Gastroesophageal sphincter (tissue), 3 donors: Measurements from ENCODE around the gene GOLPH3.

ENCODE experiments used
- CTCF ChIP-seq, 4 experiments: fragments of 200-600 bp in 2 of 4; fragments of 450-650 bp in 2 of 4; sonication (generic) in 1 of 4; IDR thresholded peaks; one replicate each; pipeline ENCODE4 v1.5.1; 2017 to 2019; ENCODE audit warnings: antibody characterized with exemption in 4 of 4, mild to moderate bottlenecking in 2 of 4, moderate library complexity in 2 of 4
- EP300 ChIP-seq: sonication (generic); formaldehyde crosslinking; IDR thresholded peaks from one replicate; pipeline ENCODE4 v1.6.1; 2017; ENCODE audit warnings: antibody characterized with exemption, mild to moderate bottlenecking
- POLR2A ChIP-seq, 2 donors: fragments of 450-650 bp; IDR thresholded peaks; one replicate each; pipeline ENCODE4 v1.6.1; 2017; ENCODE audit warnings: antibody characterized with exemption in 2 of 2, mild to moderate bottlenecking in 2 of 2, moderate library complexity in 1 of 2

GRCh38 chr5:32132757-32133156 is 41.4 kb downstream of the GOLPH3 start:
- no peak for TF ChIP-seq CTCF (IDR thresholded peaks at IDR 0.05)
- TF ChIP-seq POLR2A (IDR thresholded peaks at IDR 0.05), result no peak
- TF ChIP-seq EP300, result no peak
